ENCODE measurements around the gene LRP11. TPM values are rescaled to one million over a fixed set of nuclear protein-coding genes. Genes with fewer than 3 reads are reported as not detected.

Gene LRP11
- total and polyA plus RNA-seq, 4 donors, result 15.8 to 39.5 (median 26.5) TPM

GRCh38 chr6:149898966-149899365, 34.8 kb upstream of the LRP11 start:
- no peak overlapping the region for H3K27ac ChIP-seq (ENCODE audit: low read depth in 1 of 2, low read length in 1 of 2)
- H3K36me3 ChIP-seq (ENCODE audit: control insufficient read depth in 4 of 4, insufficient read depth in 4 of 4, low read length in 4 of 4), result no peaks in the 10 kb centered on the region
- no peaks in the 10 kb centered on the region for H3K27me3 ChIP-seq (ENCODE audit: control insufficient read depth in 3 of 3, insufficient read depth in 3 of 3, low read length in 2 of 3)
- no peaks in the 10 kb centered on the region for H3K9me3 ChIP-seq (ENCODE audit: control insufficient read depth in 4 of 4, insufficient read depth in 3 of 4, low read length in 3 of 4)
- TF ChIP-seq CTCF (IDR thresholded peaks at IDR 0.05; ENCODE audit: control extremely low read depth, extremely low read depth), result no peak
- H3K9ac ChIP-seq (ENCODE audit: insufficient read depth in 1 of 2, low read length in 2 of 2), result no peak overlapping the region
- H3K4me1 ChIP-seq (ENCODE audit: control insufficient read depth in 5 of 5, insufficient read depth in 5 of 5, low read length in 5 of 5), result peaks cover 3 to 18% (median 12%) of the 10 kb centered on the region in 5 donors
- DNase-seq, result no peak
- H3K4me3 ChIP-seq, result no peak overlapping the region
- no peak for ATAC-seq (ENCODE audit: insufficient read depth, low FRiP score)
- WGBS, 2 donors, result 96% methylated on average over 9 of the region's 9 CpGs

GRCh38 chr6:149897855-149898744, 33.9 kb upstream of the LRP11 start, which contains the start of gene RAET1E:
Gene RAET1E (minus strand): TSS chr6:149898113. CDS start chr6:149890901, 7,212 bp downstream.
- DNase-seq (no peak), ATAC-seq (ENCODE audit: insufficient read depth, low FRiP score) (no peak)
- H3K9ac ChIP-seq (ENCODE audit: insufficient read depth in 1 of 2, low read length in 2 of 2), result peak within 1 kb of the TSS in 1 of 2 donors; percentile 55
- TF ChIP-seq CTCF (IDR thresholded peaks at IDR 0.05; ENCODE audit: control extremely low read depth, extremely low read depth), result no peak
- H3K4me1 ChIP-seq (ENCODE audit: control insufficient read depth in 5 of 5, insufficient read depth in 5 of 5, low read length in 5 of 5), result peaks cover 3 to 18% (median 12%) of the 10 kb centered on the region in 5 donors
- no peaks in the 10 kb centered on the region for H3K27me3 ChIP-seq (ENCODE audit: control insufficient read depth in 3 of 3, insufficient read depth in 3 of 3, low read length in 2 of 3)
- H3K27ac ChIP-seq (ENCODE audit: low read depth in 1 of 2, low read length in 1 of 2), result peak within 1 kb of the TSS in 1 of 2 donors; percentile 81
- H3K36me3 ChIP-seq (ENCODE audit: control insufficient read depth in 4 of 4, insufficient read depth in 4 of 4, low read length in 4 of 4), result no peaks in the 10 kb centered on the region
- 73 to 88% methylated on average over 17 of the region's 17 CpGs for WGBS, 2 donors
- H3K9me3 ChIP-seq (ENCODE audit: control insufficient read depth in 4 of 4, insufficient read depth in 3 of 4, low read length in 3 of 4), result no peaks in the 10 kb centered on the region
- H3K4me3 ChIP-seq, result no peak within 1 kb of the TSS

GRCh38 chr6:149897015-149897697, 33.0 kb upstream of the LRP11 start:
- Histone ChIP-seq H3K27ac (ENCODE audit: low read depth in 1 of 2, low read length in 1 of 2) (peak overlapping the region in 1 of 2 donors; percentile 81), H3K9me3 (ENCODE audit: control insufficient read depth in 4 of 4, insufficient read depth in 3 of 4, low read length in 3 of 4) (no peaks in the 10 kb centered on the region), H3K4me3 (no peak overlapping the region), H3K27me3 (ENCODE audit: control insufficient read depth in 3 of 3, insufficient read depth in 3 of 3, low read length in 2 of 3) (no peaks in the 10 kb centered on the region), H3K36me3 (ENCODE audit: control insufficient read depth in 4 of 4, insufficient read depth in 4 of 4, low read length in 4 of 4) (no peaks in the 10 kb centered on the region), H3K9ac (ENCODE audit: insufficient read depth in 1 of 2, low read length in 2 of 2) (peak overlapping the region in 1 of 2 donors; percentile 55), H3K4me1 (ENCODE audit: control insufficient read depth in 5 of 5, insufficient read depth in 5 of 5, low read length in 5 of 5) (peaks cover 3 to 18% (median 12%) of the 10 kb centered on the region in 5 donors)
- ATAC-seq (ENCODE audit: insufficient read depth, low FRiP score), result peak; percentile 60
- DNase-seq, result peak; percentile 42 to 80 (median 67)
- 50 to 82% methylated on average over 13 of the region's 13 CpGs for WGBS, 2 donors
- no peak for TF ChIP-seq CTCF (IDR thresholded peaks at IDR 0.05; ENCODE audit: control extremely low read depth, extremely low read depth)

Data from lung (tissue), 12 donors.